Measurements from ENCODE around the gene C1GALT1. TPM values are rescaled to one million over a fixed set of nuclear protein-coding genes. Genes with fewer than 3 reads are reported as not detected.

C1GALT1 gene
- total and polyA plus RNA-seq, 2 experiments from 2014 or later = 58.2 to 203 TPM

GRCh38 chr7:7249814-7250213 is 67.5 kb downstream of the C1GALT1 start:
- no peaks in the 10 kb centered on the region for H3K9me2 ChIP-seq (ENCODE audit: insufficient read depth)
- H3K27me3 ChIP-seq (ENCODE audit: insufficient read depth) = no peaks in the 10 kb centered on the region

More at GRCh38 chr7:7249814-7250213, 67.5 kb downstream of the C1GALT1 start:
- Mint-ChIP-seq H3K27ac (no peak overlapping the region), H3K36me3 (ENCODE audit: low read depth) (peaks cover 2% of the 10 kb centered on the region; the same call in 1 of the 3 replicates), H3K4me1 (peaks cover 34% of the 10 kb centered on the region), H3K27me3 (ENCODE audit: insufficient read depth, low read depth, poor library complexity) (no peaks in the 10 kb centered on the region), H3K4me3 (no peak overlapping the region), H3K9me3 (no peaks in the 10 kb centered on the region)
- H3K4me1 ChIP-seq (ENCODE audit: insufficient read depth) = peaks cover 24% of the 10 kb centered on the region
- TF ChIP-seq JUNB (IDR thresholded peaks at IDR 0.05; ENCODE audit: unreplicated experiment) (no peak), EZH2 (IDR thresholded peaks at IDR 0.05; ENCODE audit: low read depth, unreplicated experiment) (no peak), NANOG (IDR thresholded peaks at IDR 0.05; ENCODE audit: borderline replicate concordance) (no peak), ZNF462 (CRISPR knock-in tag; IDR thresholded peaks at IDR 0.05) (no peak), POLR2AphosphoS5 (IDR thresholded peaks at IDR 0.05; ENCODE audit: low read depth) (no peak), ZNF114 (CRISPR knock-in tag; IDR thresholded peaks at IDR 0.05) (no peak), STAT1 (IDR thresholded peaks at IDR 0.05; ENCODE audit: unreplicated experiment) (no peak), ETS1 (IDR thresholded peaks at IDR 0.05) (no peak), REST (IDR thresholded peaks at IDR 0.05; ENCODE audit: unreplicated experiment) (no peak), CTCF (conservative IDR thresholded peaks at IDR 0.05; ENCODE audit: low read depth in 2 of 2) (no peak), EZH2phosphoT487 (IDR thresholded peaks at IDR 0.05; ENCODE audit: unreplicated experiment) (no peak), CREB1 (CRISPR knock-in tag; IDR thresholded peaks at IDR 0.05; ENCODE audit: low read depth) (no peak), ZNF331 (CRISPR knock-in tag; IDR thresholded peaks at IDR 0.05; ENCODE audit: low read depth) (no peak)
- H3K27ac ChIP-seq (ENCODE audit: low read depth) = no peak overlapping the region
- H3K4me3 ChIP-seq = no peak overlapping the region
- no peaks in the 10 kb centered on the region for H3K36me3 ChIP-seq (ENCODE audit: insufficient read depth)
- DNase-seq (ENCODE audit: low spot score) (no peak), ATAC-seq (no peak)
- no peaks in the 10 kb centered on the region for H4K20me1 ChIP-seq (replicated peaks; ENCODE audit: insufficient read depth)
- no peaks in the 10 kb centered on the region for H3F3A ChIP-seq (replicated peaks; ENCODE audit: low read depth)
- no peak overlapping the region for H3K4me2 ChIP-seq
- peaks cover 5% of the 10 kb centered on the region; the same call in 1 of the 2 replicates for H3K79me2 ChIP-seq (replicated peaks; ENCODE audit: insufficient read depth)
- H2AFZ ChIP-seq = no peak overlapping the region
